GM18870 (cell line): ENCODE data around the gene PIGU.
"Not testable (repeated sequence)": the region's sequence is repeated elsewhere in the genome, so short reads cannot be mapped to it uniquely, and the experiment has no call there.

ENCODE experiments used
- ATAC-seq: cut with Tn5 transposase; IDR thresholded peaks from one replicate; pipeline ENCODE4 v1.9.1; 2021; ENCODE audit warnings: moderate library complexity; ENCODE audit not compliant: unreplicated experiment

The PIGU gene

GRCh38 chr20:34515484-34516246, 161.2 kb downstream of the PIGU start:
- ATAC-seq, result peak; percentile 39

GRCh38 chr20:34514897-34515483, 161.9 kb downstream of the PIGU start:
- no peak for ATAC-seq

- ATAC-seq, result not testable (repeated sequence)
Observed at GRCh38 chr20:34514034-34514433, 162.9 kb downstream of the PIGU start.

GRCh38 chr20:34512955-34513419, 163.9 kb downstream of the PIGU start:
- no peak for ATAC-seq

- no peak for ATAC-seq
Observed at GRCh38 chr20:34512266-34512954, 164.5 kb downstream of the PIGU start.

GRCh38 chr20:34511891-34512265, 165.0 kb downstream of the PIGU start:
- ATAC-seq, result no peak

- ATAC-seq, result no peak
Observed at GRCh38 chr20:34510575-34510974, 166.3 kb downstream of the PIGU start.
